Measurements from ENCODE around the gene C19orf73. TPM values are rescaled to one million over a fixed set of nuclear protein-coding genes. Genes with fewer than 3 reads are reported as not detected.

The C19orf73 gene
- total RNA-seq, 1 donor from 2014 or later, result 1.1 TPM

DNA sequence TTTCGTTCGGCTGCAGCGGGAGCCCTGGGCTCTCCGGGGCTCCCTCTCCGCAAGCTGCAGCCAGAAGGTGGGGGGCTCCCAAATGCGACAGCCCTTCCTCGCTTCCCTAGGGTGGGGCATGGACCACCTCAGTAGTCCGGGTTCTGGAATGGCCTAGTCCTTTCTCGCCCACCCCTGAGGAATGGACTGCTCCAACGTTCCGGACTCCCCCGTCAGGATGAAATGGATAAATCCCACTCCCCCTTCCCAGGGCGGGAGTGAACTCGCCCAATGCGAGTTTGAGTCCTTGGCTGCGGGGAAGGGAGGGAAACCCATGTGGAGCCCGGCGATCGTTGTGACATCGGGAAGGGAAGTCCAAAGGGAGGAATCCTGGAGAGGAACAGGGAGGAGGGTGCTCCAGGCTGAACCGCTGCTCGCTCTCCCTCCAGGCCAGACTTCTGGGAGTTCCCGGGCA is 30.7 kb upstream of the C19orf73 start:
- intact Hi-C loops (cut with micrococcal nuclease), result loop anchor here (1.0 to 5.0 kb wide), 3 partner anchors 21 to 157 kb away; partner anchors contain the start of genes GYS1, RUVBL2 and SNRNP70

- intact Hi-C loops (cut with micrococcal nuclease), result loop anchor here (1.0 to 5.0 kb wide), 2 partner anchors 21 to 157 kb away; partner anchors contain the start of genes GYS1 and RUVBL2
Measured at GRCh38 chr19:49148784-49149651, 30.1 kb upstream of the C19orf73 start.

DNA sequence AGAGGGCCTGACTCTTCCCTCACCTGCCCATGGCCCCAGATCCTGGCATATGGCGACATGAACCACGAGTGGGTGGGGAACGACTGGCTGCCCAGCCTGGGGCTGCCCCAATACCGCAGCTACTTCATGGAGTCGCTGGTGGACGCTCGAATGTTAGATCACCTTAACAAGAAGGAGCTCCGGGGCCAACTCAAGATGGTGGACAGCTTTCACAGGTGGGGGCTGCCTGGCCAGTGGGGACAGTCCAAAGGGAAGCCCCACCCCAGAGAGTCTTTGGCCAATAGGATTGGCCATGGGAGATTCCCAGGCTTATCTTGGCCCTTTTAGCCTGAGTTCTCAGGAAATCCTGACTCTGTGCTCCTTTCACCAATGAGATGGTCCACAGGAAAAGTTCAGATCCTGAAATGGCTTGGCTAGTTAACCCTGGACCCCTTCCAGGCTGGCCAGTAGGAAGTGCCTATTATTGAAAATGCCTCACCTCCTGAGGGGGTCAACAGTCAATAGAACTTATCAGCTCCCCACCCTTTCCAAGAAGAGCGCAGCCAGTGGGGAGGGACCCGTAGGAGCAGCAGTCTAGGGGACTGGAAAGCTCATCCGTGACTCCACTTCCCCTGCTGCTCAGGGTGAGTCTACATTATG is 29.2 kb upstream of the C19orf73 start:
- intact Hi-C loops (cut with micrococcal nuclease), result loop anchor here (5.0 kb wide), 1 partner anchor 156 kb away; the partner anchor contains the start of genes GYS1 and RUVBL2

- intact Hi-C loops (cut with micrococcal nuclease), result loop anchor here (1.0 to 5.0 kb wide), 4 partner anchors 11 to 154 kb away; partner anchors contain the start of genes C19orf73, GYS1, PPFIA3 and RUVBL2
Measured at GRCh38 chr19:49146408-49146770, 27.4 kb upstream of the C19orf73 start.

GRCh38 chr19:49145573-49146407 is 26.8 kb upstream of the C19orf73 start:
- intact Hi-C loops (cut with micrococcal nuclease), result loop anchor here (1.0 to 5.0 kb wide), 7 partner anchors 12 to 153 kb away; partner anchors contain the start of genes C19orf73, GYS1, PPFIA3 and RUVBL2

DNA sequence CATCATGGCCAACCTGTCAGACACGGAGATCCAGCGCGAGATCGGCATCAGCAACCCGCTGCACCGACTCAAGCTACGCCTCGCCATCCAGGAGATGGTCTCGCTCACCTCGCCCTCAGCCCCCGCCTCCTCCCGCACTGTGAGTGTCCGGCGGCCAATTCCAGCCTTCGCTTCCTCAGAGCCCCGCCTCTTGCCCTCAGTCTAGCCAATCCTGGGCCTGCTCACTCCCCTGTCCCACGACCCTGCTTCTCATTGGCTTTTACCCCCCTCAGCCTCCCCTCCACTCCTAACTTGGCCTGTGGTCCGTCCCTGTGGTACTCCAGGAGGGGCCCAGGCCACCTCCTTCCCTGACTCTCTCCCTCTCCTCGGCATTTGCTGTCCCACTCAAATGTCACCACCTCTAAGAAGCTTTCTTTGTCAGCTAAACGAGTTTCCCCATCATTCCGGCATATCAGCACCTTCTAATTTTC is 24.0 kb upstream of the C19orf73 start:
- intact Hi-C loops (cut with micrococcal nuclease), result loop anchor here (2.0 kb wide), 1 partner anchor 24 kb away; the partner anchor contains the start of genes C19orf73 and PPFIA3

GRCh38 chr19:49141352-49141751 is 22.4 kb upstream of the C19orf73 start:
- intact Hi-C loops (cut with micrococcal nuclease), result no loop called here

- intact Hi-C loops (cut with micrococcal nuclease), result no loop called here
Measured at GRCh38 chr19:49140951-49141350, 22.0 kb upstream of the C19orf73 start.

DNA sequence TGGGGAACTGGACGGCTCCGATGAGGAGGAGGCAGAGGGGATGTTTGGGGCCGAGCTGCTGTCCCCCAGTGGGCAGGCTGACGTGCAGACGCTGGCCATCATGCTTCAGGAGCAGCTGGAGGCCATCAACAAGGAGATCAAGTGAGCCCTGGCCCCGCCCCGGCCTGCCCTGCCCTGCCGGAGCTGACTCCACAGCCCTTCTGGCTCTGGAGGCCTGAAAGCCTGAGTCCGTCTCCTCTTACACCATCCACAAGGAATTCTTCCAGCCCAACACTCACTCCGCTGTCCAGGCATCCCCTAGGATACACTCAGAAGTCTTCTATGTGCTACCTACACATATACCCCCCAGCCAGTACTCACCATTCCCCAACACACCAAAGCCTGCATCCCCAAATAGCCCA is 17.8 kb upstream of the C19orf73 start:
- intact Hi-C loops (cut with micrococcal nuclease), result no loop called here

- intact Hi-C loops (cut with micrococcal nuclease), result no loop called here
Measured at GRCh38 chr19:49135686-49136085, 16.7 kb upstream of the C19orf73 start.

DNA sequence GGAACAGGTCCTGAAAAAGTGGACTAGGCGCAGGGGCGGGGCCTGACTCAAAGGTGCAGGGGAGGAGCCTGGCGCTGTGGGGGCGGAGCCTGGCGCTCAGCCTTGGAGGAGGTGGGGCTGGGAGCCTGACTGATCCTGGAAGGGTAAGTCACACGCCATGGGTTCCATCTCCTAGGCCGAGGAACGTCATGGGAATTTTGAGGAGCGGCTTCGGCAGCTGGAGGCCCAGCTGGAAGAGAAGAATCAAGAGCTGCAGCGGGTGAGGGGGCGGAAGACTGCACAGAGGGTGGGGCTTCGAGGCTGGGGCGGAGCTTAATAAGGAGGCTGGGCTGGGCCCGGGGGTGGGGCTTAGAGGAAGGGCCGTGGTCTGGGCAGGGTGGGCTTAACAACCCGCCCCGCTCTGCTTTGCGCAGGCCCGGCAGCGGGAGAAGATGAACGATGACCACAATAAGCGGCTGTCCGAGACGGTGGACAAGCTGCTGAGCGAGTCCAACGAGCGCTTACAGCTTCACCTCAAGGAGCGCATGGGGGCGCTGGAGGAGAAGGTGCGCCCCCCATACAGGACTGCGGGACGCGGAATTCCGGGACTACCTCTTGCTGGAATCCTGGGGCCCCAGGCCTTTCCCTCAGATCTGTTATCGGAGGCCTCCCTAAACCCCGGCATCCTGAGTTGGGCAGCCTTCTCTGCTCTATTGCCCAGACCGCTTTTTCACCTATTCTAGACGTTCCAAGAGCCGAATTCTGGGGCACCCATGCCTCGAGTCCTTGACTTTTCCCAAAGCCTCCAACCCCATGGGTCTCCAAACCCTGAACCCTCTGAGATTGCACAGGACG is 14.9 kb upstream of the C19orf73 start:
- intact Hi-C loops (cut with micrococcal nuclease), result no loop called here

- intact Hi-C loops (cut with micrococcal nuclease), result no loop called here
Measured at GRCh38 chr19:49132974-49133609, 14.1 kb upstream of the C19orf73 start.

DNA sequence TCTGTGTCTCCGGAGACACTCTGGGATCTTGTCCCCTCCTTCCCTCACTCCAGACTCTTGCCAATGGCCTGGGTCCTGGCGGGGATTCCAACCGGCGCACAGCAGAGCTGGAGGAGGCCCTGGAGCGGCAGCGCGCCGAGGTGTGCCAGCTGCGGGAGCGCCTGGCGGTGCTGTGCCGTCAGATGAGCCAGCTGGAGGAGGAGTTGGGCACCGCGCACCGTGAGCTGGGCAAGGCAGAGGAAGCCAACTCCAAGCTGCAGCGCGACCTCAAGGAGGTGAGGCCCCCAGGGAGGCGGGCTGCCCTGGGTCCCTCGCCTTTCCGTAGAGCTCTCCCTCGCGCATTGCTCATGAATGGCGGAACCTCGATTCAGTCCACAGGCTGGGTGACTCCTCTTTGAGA is 11.4 kb upstream of the C19orf73 start:
- intact Hi-C loops (cut with micrococcal nuclease), result no loop called here

GRCh38 chr19:49129238-49129583 is 10.3 kb upstream of the C19orf73 start:
- intact Hi-C loops (cut with micrococcal nuclease), result loop anchor here (5.0 to 10.0 kb wide), 3 partner anchors 323 to 1524 kb away; partner anchors contain the start of genes ALDH16A1, BICRA, IZUMO1 and PIH1D1

GRCh38 chr19:49128545-49129237 is 9.7 kb upstream of the C19orf73 start:
- intact Hi-C loops (cut with micrococcal nuclease), result loop anchor here (1.0 to 10.0 kb wide), 11 partner anchors 9 to 1524 kb away; partner anchors contain the start of genes ALDH16A1, BCL2L12, BICRA and C19orf73

GRCh38 chr19:49127674-49128544 is 9.0 kb upstream of the C19orf73 start:
- intact Hi-C loops (cut with micrococcal nuclease), result loop anchor here (1.0 to 10.0 kb wide), 11 partner anchors 9 to 1523 kb away; partner anchors contain the start of genes ALDH16A1, BCL2L12, BICRA and C19orf73

DNA sequence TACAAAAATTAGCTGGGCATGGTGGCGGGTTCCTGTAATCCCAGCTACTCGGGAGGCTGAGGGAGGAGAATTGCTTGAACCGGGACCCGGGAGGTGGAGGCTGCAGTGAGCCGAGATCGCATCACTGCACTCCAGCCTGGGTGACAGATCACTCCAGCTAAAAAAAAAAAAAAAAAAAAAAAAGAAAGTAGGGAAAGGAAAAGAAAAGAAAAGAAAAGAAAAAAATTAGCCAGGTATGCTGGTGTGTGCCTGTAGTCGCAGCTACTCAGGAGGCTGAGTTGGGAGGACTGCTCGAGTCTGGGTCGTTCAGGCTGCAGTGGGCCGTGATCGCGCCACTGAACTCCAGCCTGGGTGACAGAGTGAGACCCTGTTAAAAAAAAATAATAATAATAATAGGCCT is 8.3 kb upstream of the C19orf73 start:
- intact Hi-C loops (cut with micrococcal nuclease), result loop anchor here (5.0 to 10.0 kb wide), 3 partner anchors 325 to 1522 kb away; partner anchors contain the start of genes ALDH16A1, BICRA, IZUMO1 and PIH1D1
